GM18870 (cell line): ENCODE data around the gene MS4A6A.
"Not testable (repeated sequence)": the region's sequence is repeated elsewhere in the genome, so short reads cannot be mapped to it uniquely, and the experiment has no call there.

Experiments used
- ATAC-seq: cut with Tn5 transposase; IDR thresholded peaks from one replicate; pipeline ENCODE4 v1.9.1; 2021; ENCODE audit warnings: moderate library complexity; ENCODE audit not compliant: unreplicated experiment

MS4A6A gene

GRCh38 chr11:60130496-60130895, 52.4 kb downstream of the MS4A6A start:
- ATAC-seq = no peak

- no peak for ATAC-seq
Measured at GRCh38 chr11:60129853-60130252, 53.0 kb downstream of the MS4A6A start.

GRCh38 chr11:60128866-60129265, 54.0 kb downstream of the MS4A6A start:
- ATAC-seq = not testable (repeated sequence)

GRCh38 chr11:60128376-60128775, 54.5 kb downstream of the MS4A6A start:
- ATAC-seq = no peak

GRCh38 chr11:60127311-60127811, 55.5 kb downstream of the MS4A6A start:
- ATAC-seq = no peak

GRCh38 chr11:60125956-60126585, 56.8 kb downstream of the MS4A6A start:
- ATAC-seq = no peak

GRCh38 chr11:60124802-60125432, 58.0 kb downstream of the MS4A6A start:
- ATAC-seq = no peak
